ENCODE measurements around the gene RFTN1. TPM values are rescaled to one million over a fixed set of nuclear protein-coding genes. Genes with fewer than 3 reads are reported as not detected.
A peak's percentile ranks its signal among the peaks of the same experiment; 100 is the strongest.

The RFTN1 gene
- total RNA-seq, 1 donor from 2014 or later: 84.1 TPM

- H3K4me3 Mint-ChIP-seq (ENCODE audit: unreplicated experiment): no peak overlapping the region
- peaks cover 21% of the 10 kb centered on the region for H3K4me1 Mint-ChIP-seq (ENCODE audit: unreplicated experiment)
- H3K9me3 Mint-ChIP-seq (ENCODE audit: unreplicated experiment): peaks cover 13% of the 10 kb centered on the region
- TF ChIP-seq CTCF (IDR thresholded peaks at IDR 0.05): no peak
- peaks cover 26% of the 10 kb centered on the region for H3K36me3 Mint-ChIP-seq (ENCODE audit: unreplicated experiment)
- no peak for DNase-seq (ENCODE audit: extremely low spot score, unreplicated experiment)
- no peaks in the 10 kb centered on the region for H3K27me3 Mint-ChIP-seq (ENCODE audit: unreplicated experiment)
- peak overlapping the region; percentile 65 for H3K27ac Mint-ChIP-seq (ENCODE audit: unreplicated experiment)
Observed at GRCh38 chr3:16290827-16291196, 222.7 kb downstream of the RFTN1 start.

GRCh38 chr3:16290007-16290826 is 223.3 kb downstream of the RFTN1 start:
- DNase-seq (ENCODE audit: extremely low spot score, unreplicated experiment): no peak
- no peaks in the 10 kb centered on the region for H3K27me3 Mint-ChIP-seq (ENCODE audit: unreplicated experiment)
- H3K36me3 Mint-ChIP-seq (ENCODE audit: unreplicated experiment): peaks cover 23% of the 10 kb centered on the region
- H3K27ac Mint-ChIP-seq (ENCODE audit: unreplicated experiment): peak overlapping the region; percentile 65
- no peak overlapping the region for H3K4me3 Mint-ChIP-seq (ENCODE audit: unreplicated experiment)
- peaks cover 13% of the 10 kb centered on the region for H3K9me3 Mint-ChIP-seq (ENCODE audit: unreplicated experiment)
- TF ChIP-seq CTCF (IDR thresholded peaks at IDR 0.05): peak; percentile 92
- H3K4me1 Mint-ChIP-seq (ENCODE audit: unreplicated experiment): peaks cover 21% of the 10 kb centered on the region

- Mint-ChIP-seq H3K27me3 (ENCODE audit: unreplicated experiment) (no peaks in the 10 kb centered on the region), H3K36me3 (ENCODE audit: unreplicated experiment) (peaks cover 22% of the 10 kb centered on the region), H3K27ac (ENCODE audit: unreplicated experiment) (peak overlapping the region; percentile 12), H3K9me3 (ENCODE audit: unreplicated experiment) (peaks cover 13% of the 10 kb centered on the region), H3K4me3 (ENCODE audit: unreplicated experiment) (no peak overlapping the region), H3K4me1 (ENCODE audit: unreplicated experiment) (peaks cover 21% of the 10 kb centered on the region)
- DNase-seq (ENCODE audit: extremely low spot score, unreplicated experiment): no peak
- TF ChIP-seq CTCF (IDR thresholded peaks at IDR 0.05): no peak
Observed at GRCh38 chr3:16289144-16289889, 224.2 kb downstream of the RFTN1 start.

- Mint-ChIP-seq H3K4me1 (ENCODE audit: unreplicated experiment) (peaks cover 21% of the 10 kb centered on the region), H3K36me3 (ENCODE audit: unreplicated experiment) (peaks cover 17% of the 10 kb centered on the region), H3K27ac (ENCODE audit: unreplicated experiment) (no peak overlapping the region), H3K27me3 (ENCODE audit: unreplicated experiment) (no peaks in the 10 kb centered on the region), H3K4me3 (ENCODE audit: unreplicated experiment) (no peak overlapping the region), H3K9me3 (ENCODE audit: unreplicated experiment) (peaks cover 9% of the 10 kb centered on the region)
- DNase-seq (ENCODE audit: extremely low spot score, unreplicated experiment): no peak
- no peak for TF ChIP-seq CTCF (IDR thresholded peaks at IDR 0.05)
Observed at GRCh38 chr3:16288664-16289063, 224.8 kb downstream of the RFTN1 start.

All from osteocyte (in vitro differentiated cells).